Measurements from ENCODE around the gene SLX1A.
"Not testable (repeated sequence)": the region's sequence is repeated elsewhere in the genome, so short reads cannot be mapped to it uniquely, and the experiment has no call there.

SLX1A gene

GRCh38 chr16:30193615-30194014, at the start of gene SLX1A, which contains the start of gene BOLA2B:
Gene SLX1A, plus strand, starts transcription at chr16:30193875. Its CDS starts 210 bp downstream, at chr16:30194085.
Gene BOLA2B, minus strand, starts transcription at chr16:30193666. Its CDS starts 71 bp downstream, at chr16:30193595.
- not testable (repeated sequence) for DNase-seq (ENCODE audit: low read depth)

GRCh38 chr16:30144017-30144416, 49.7 kb upstream of the SLX1A start:
- DNase-seq (ENCODE audit: low read depth) = no peak

- no peak for DNase-seq (ENCODE audit: low read depth)
These were observed 48.8 kb upstream of the SLX1A start for GRCh38 chr16:30144917-30145316.

GRCh38 chr16:30145657-30146056, 48.0 kb upstream of the SLX1A start:
- no peak for DNase-seq (ENCODE audit: low read depth)

- no peak for DNase-seq (ENCODE audit: low read depth)
These were observed 45.7 kb upstream of the SLX1A start for GRCh38 chr16:30147843-30148510.

DNA sequence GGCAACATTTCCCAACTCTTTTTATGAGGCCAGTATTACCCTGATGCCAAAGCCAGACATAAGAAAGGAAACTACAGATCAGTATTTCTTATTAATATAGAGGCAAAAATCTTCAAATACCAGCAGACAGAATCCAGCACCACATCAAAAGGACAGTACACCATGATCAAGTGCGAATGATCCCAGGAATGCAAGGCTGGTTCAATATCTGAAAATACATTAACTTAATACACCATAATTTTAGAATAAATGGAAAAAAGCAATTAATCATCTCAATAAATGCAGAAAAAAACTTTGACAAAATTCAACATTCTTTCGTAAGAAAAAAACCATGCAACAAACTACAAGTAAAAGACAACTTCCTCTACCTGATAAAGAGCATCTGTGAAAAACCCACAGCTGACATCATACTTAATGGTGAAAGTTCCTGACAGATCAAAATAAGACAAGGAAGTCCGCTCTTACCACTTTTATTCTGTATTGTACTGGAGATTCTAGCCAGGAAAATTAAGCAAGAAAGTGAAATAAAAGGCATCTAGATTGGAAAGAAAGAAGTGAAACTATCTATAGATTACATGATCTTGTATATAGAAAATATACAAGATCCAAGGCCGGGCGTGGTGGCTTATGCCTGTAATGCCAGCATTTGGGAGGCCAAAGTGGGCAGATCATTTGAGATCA, 44.3 kb upstream of the SLX1A start:
- DNase-seq (ENCODE audit: low read depth) = no peak

GRCh38 chr16:30151091-30151490, 42.6 kb upstream of the SLX1A start:
- no peak for DNase-seq (ENCODE audit: low read depth)

DNA sequence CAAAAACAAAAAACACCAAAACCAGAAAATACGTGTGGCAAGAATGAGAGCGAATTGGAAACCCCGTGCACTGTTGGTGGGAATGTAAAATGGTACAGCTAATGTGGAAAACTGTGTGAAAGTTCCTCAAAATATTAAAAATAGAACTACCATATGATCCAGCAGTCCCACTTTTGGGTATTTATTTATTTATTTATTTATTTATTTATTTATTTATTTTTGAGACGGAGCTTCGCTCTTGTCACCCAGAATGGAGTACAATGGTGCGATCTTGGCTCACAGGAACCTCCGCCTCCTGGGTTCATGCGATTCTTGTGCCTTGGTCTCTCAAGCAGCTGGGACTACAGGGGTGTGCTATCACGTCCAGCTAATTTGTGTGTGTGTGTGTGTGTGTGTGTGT, 41.2 kb upstream of the SLX1A start:
- no peak for DNase-seq (ENCODE audit: low read depth)

- DNase-seq (ENCODE audit: low read depth) = no peak
These were observed 38.5 kb upstream of the SLX1A start for GRCh38 chr16:30155188-30155587.

GRCh38 chr16:30157214-30157613, 36.5 kb upstream of the SLX1A start:
- no peak for DNase-seq (ENCODE audit: low read depth)

DNA sequence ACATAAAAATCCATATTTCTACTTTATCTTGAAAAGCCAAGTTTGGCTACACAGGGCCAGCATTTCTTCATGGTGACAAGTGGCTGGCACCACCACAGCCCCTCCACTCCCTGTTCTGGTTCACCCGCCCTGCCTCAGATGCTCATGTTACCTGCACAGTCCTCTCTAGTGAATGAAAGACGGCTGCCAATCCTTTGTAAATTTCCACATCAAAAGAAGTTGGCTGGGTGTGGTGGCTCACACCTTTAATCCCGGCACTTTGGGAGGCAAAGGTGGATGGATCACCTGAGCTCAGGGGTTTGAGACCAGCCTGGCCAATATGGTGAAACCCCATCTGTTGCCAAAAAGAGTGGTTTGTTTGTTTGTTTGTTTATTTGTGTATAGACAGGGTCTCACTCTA, 30.1 kb upstream of the SLX1A start:
- DNase-seq (ENCODE audit: low read depth) = no peak

DNA sequence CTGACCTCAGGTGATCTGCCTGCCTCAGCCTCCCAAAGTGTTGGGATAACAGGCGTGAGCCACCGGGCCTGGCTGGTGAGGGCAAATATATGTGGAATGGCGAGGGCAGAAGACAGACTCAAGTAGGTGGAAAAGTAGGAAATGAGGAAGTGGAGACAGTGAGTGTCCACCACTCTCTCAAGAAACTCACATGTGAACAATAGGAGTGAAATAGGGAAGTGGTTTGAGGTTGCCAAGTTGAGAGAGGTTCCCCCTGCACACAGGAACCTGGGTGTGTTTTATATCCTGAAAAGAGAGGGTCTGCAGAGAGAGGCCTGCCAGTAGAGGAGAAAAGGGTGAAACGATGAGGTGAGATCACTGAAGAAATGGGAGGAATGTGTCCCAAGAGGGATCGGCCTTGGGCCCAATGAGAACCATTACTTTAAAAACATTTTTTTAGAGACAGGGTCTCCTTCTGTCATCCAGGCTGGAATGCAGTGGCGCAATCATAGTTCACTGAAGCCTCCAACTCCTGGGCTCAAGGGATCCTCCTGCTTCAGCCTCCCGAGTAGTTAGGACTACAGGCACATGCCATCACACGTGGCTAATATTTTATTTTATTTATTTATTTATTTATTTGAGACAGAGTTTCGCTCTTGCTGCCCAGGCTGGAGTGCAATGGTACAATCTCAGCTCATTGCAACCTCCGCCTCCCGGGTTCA, 27.3 kb upstream of the SLX1A start:
- no peak for DNase-seq (ENCODE audit: low read depth)

GRCh38 chr16:30168746-30169145, 24.9 kb upstream of the SLX1A start:
- not testable (repeated sequence) for DNase-seq (ENCODE audit: low read depth)

GRCh38 chr16:30169416-30169815, 24.3 kb upstream of the SLX1A start:
- DNase-seq (ENCODE audit: low read depth) = not testable (repeated sequence)

- DNase-seq (ENCODE audit: low read depth) = not testable (repeated sequence)
These were observed 23.5 kb upstream of the SLX1A start for GRCh38 chr16:30170145-30170544.

GRCh38 chr16:30173054-30173453, 20.6 kb upstream of the SLX1A start:
- DNase-seq (ENCODE audit: low read depth) = no peak

GRCh38 chr16:30176876-30177275, 16.8 kb upstream of the SLX1A start:
- not testable (repeated sequence) for DNase-seq (ENCODE audit: low read depth)

GRCh38 chr16:30179195-30179594, 14.5 kb upstream of the SLX1A start:
- DNase-seq (ENCODE audit: low read depth) = no peak

DNA sequence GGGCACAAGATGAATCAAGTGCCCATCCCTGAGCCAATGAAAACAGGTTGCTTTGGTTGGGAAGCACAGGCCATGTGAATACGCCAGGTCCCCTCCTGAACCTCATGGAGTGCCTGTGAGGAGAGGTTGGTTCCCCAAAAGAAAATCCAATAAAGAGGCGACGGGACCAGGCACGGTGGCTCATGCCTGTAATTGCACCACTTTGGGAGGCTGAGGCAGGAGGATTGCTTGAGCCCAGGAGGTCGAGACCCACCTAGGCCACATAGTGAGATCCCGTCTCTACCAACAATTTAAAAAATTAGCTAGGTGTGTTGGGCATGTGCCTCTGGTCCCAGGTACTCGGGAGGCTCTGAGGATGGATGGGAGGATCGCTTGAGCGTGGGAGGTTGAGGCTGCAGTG, 13.7 kb upstream of the SLX1A start:
- DNase-seq (ENCODE audit: low read depth) = no peak

GRCh38 chr16:30180741-30181140, 12.9 kb upstream of the SLX1A start:
- no peak for DNase-seq (ENCODE audit: low read depth)

- peak; percentile 66 for DNase-seq (ENCODE audit: low read depth)
These were observed 10.2 kb upstream of the SLX1A start, which contains the start of gene CORO1A for GRCh38 chr16:30183233-30184095. Gene CORO1A, plus strand, starts transcription at chr16:30183602. Its CDS starts 1,608 bp downstream, at chr16:30185210.

All from stimulated activated CD4-positive, alpha-beta T cell treated with anti-CD3 and anti-CD28 coated beads, Interleukin-2, amount 100 ng/mL, for 4 hours (primary cell).